HL-60 (cell line): ENCODE results near the gene STK32B.

Experiments used
- DNase-seq, 2 experiments: peaks; one replicate each; pipeline ENCODE4 v3.0.0-alpha.2; 2010 to 2020; ENCODE audit warnings: low read depth in 1 of 2, low spot score in 1 of 2
- H3K27ac ChIP-seq: fragments of 250-450 bp; sonication (Bioruptor Pico); replicated peaks from 2 replicates; pipeline ENCODE4 v1.5.1; 2020; ENCODE audit warnings: mild to moderate bottlenecking, moderate library complexity
- H3K27me3 ChIP-seq: fragments of 250-450 bp; sonication (Bioruptor Pico); 2 replicates; pipeline ENCODE4 v1.5.1; 2021; ENCODE audit warnings: mild to moderate bottlenecking, moderate library complexity; ENCODE audit not compliant: insufficient read depth, poor library complexity, severe bottlenecking
- H3K4me3 ChIP-seq: replicated peaks from 2 replicates; pipeline ENCODE4 v1.5.1; 2011; ENCODE audit warnings: mild to moderate bottlenecking, control low read depth, low read length; ENCODE audit not compliant: insufficient read depth
- CTCF ChIP-seq: IDR thresholded peaks from one replicate; pipeline ENCODE4 v1.5.1; 2011; ENCODE audit warnings: low read length, control low read depth, inconsistent platforms; ENCODE audit not compliant: insufficient read depth
- GABPA ChIP-seq: IDR thresholded peaks from 2 replicates; pipeline ENCODE4 v1.6.1; 2012; ENCODE audit warnings: low read depth
- POLR2AphosphoS5 ChIP-seq: IDR thresholded peaks from 2 replicates; pipeline ENCODE4 v1.6.1; 2012; ENCODE audit warnings: low read depth
- SPI1 ChIP-seq: IDR thresholded peaks from 2 replicates; pipeline ENCODE4 v1.6.1; 2012; ENCODE audit warnings: low read depth, mild to moderate bottlenecking, borderline replicate concordance
- TF ChIP-seq, protein P1 (sequence below): IDR thresholded peaks from 2 replicates; pipeline ENCODE4 v1.6.1; 2012; ENCODE audit warnings: low read depth; ENCODE audit not compliant: insufficient replicate concordance

The STK32B gene

DNA sequence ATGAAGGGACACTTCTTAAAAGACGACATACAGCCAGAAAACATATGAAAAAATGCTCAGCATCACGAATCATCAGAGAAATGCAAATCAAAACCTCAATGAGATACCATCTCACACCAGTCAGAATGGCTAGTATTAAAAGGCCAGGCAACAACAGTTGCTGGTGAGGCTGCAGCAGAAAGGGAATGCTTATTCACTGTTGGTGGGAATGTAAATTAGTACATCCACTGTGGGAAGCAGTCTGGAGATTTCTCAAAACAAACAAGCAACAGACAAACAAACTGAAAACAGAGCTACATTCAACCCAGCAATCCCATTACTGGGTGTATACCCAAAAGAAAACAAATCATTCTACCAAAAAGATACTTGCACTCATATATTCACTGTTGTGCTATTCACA lies 459.2 kb downstream of the STK32B start:
- H3K27me3 ChIP-seq: no peaks in the 10 kb centered on the region
- H3K27ac ChIP-seq: no peak overlapping the region
- DNase-seq: no peak
- H3K4me3 ChIP-seq: no peak overlapping the region
- TF ChIP-seq POLR2AphosphoS5 (no peak), SPI1 (no peak), GABPA (no peak), CTCF (no peak)
- TF ChIP-seq, protein P1, sequence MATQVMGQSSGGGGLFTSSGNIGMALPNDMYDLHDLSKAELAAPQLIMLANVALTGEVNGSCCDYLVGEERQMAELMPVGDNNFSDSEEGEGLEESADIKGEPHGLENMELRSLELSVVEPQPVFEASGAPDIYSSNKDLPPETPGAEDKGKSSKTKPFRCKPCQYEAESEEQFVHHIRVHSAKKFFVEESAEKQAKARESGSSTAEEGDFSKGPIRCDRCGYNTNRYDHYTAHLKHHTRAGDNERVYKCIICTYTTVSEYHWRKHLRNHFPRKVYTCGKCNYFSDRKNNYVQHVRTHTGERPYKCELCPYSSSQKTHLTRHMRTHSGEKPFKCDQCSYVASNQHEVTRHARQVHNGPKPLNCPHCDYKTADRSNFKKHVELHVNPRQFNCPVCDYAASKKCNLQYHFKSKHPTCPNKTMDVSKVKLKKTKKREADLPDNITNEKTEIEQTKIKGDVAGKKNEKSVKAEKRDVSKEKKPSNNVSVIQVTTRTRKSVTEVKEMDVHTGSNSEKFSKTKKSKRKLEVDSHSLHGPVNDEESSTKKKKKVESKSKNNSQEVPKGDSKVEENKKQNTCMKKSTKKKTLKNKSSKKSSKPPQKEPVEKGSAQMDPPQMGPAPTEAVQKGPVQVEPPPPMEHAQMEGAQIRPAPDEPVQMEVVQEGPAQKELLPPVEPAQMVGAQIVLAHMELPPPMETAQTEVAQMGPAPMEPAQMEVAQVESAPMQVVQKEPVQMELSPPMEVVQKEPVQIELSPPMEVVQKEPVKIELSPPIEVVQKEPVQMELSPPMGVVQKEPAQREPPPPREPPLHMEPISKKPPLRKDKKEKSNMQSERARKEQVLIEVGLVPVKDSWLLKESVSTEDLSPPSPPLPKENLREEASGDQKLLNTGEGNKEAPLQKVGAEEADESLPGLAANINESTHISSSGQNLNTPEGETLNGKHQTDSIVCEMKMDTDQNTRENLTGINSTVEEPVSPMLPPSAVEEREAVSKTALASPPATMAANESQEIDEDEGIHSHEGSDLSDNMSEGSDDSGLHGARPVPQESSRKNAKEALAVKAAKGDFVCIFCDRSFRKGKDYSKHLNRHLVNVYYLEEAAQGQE: no peak

GRCh38 chr4:5511791-5512190 lies 460.5 kb downstream of the STK32B start:
- DNase-seq: no peak
- H3K4me3 ChIP-seq: no peak overlapping the region
- TF ChIP-seq SPI1 (no peak), POLR2AphosphoS5 (no peak), GABPA (no peak), CTCF (no peak)
- TF ChIP-seq, protein P1: no peak
- no peak overlapping the region for H3K27ac ChIP-seq
- no peaks in the 10 kb centered on the region for H3K27me3 ChIP-seq

DNA sequence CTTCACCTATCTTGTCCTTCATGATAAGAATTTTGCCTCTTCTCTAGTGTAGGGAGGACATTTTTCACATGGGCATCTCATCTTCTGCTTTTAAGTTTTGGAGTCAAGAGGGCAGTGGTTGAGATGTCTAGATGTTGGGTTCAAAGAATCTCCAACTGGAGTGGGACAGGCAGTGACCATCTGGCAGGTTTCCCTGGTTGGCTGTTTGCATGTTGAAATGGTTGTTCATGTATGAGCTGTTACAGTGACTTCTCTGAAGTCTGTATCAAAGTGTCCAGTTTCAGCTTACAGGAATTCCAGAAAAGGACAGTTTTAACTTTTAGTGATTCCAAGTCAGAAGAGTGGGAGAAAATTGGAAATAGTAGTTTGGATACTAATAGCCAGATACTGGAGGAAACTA lies 464.4 kb downstream of the STK32B start:
- no peaks in the 10 kb centered on the region for H3K27me3 ChIP-seq
- H3K4me3 ChIP-seq: no peak overlapping the region
- no peak for TF ChIP-seq GABPA
- TF ChIP-seq SPI1: no peak
- no peak for TF ChIP-seq POLR2AphosphoS5
- TF ChIP-seq CTCF: no peak
- TF ChIP-seq, protein P1: no peak
- DNase-seq: no peak
- no peak overlapping the region for H3K27ac ChIP-seq
